ENCODE data around the gene PNLIPRP2. TPM values are rescaled to one million over a fixed set of nuclear protein-coding genes. Genes with fewer than 3 reads are reported as not detected.
A peak's percentile ranks its signal among the peaks of the same experiment; 100 is the strongest.

The PNLIPRP2 gene
- total RNA-seq, 2 donors from 2014 or later: not detected

- DNase-seq (ENCODE audit: low spot score) (no peak), ATAC-seq (no peak)
- no peak overlapping the region for H3K4me3 Mint-ChIP-seq
- H3K27me3 Mint-ChIP-seq: peaks cover 0 to 16% of the 10 kb centered on the region in 2 donors
- no peaks in the 10 kb centered on the region for H3K36me3 Mint-ChIP-seq
- H3K9me3 Mint-ChIP-seq: peaks cover 7% of the 10 kb centered on the region
- H3K4me1 Mint-ChIP-seq (ENCODE audit: low read depth in 2 of 2): no peaks in the 10 kb centered on the region
- H3K27ac Mint-ChIP-seq: no peak overlapping the region
Measured at GRCh38 chr10:116653885-116654284, 33.1 kb downstream of the PNLIPRP2 start.

GRCh38 chr10:116654816-116655215 is 34.1 kb downstream of the PNLIPRP2 start:
- Mint-ChIP-seq H3K36me3 (no peaks in the 10 kb centered on the region), H3K9me3 (peaks cover 4% of the 10 kb centered on the region), H3K4me3 (no peak overlapping the region), H3K27me3 (peaks cover 0 to 16% of the 10 kb centered on the region in 2 donors), H3K4me1 (ENCODE audit: low read depth in 2 of 2) (no peaks in the 10 kb centered on the region), H3K27ac (no peak overlapping the region)
- DNase-seq (ENCODE audit: low spot score): no peak
- ATAC-seq: no peak

- Mint-ChIP-seq H3K9me3 (peaks cover 4% of the 10 kb centered on the region), H3K4me1 (ENCODE audit: low read depth in 2 of 2) (no peaks in the 10 kb centered on the region), H3K27ac (no peak overlapping the region), H3K27me3 (peaks cover 0 to 16% of the 10 kb centered on the region in 2 donors), H3K36me3 (no peaks in the 10 kb centered on the region), H3K4me3 (no peak overlapping the region)
- DNase-seq (ENCODE audit: low spot score) (no peak), ATAC-seq (no peak)
Measured at GRCh38 chr10:116655568-116655967, 34.8 kb downstream of the PNLIPRP2 start.

GRCh38 chr10:116656044-116656443 is 35.3 kb downstream of the PNLIPRP2 start:
- no peak overlapping the region for H3K4me3 Mint-ChIP-seq
- H3K36me3 Mint-ChIP-seq: no peaks in the 10 kb centered on the region
- no peaks in the 10 kb centered on the region for H3K4me1 Mint-ChIP-seq (ENCODE audit: low read depth in 2 of 2)
- no peak overlapping the region for H3K27ac Mint-ChIP-seq
- no peak for ATAC-seq
- H3K9me3 Mint-ChIP-seq: peaks cover 4% of the 10 kb centered on the region
- no peak for DNase-seq (ENCODE audit: low spot score)
- H3K27me3 Mint-ChIP-seq: peaks cover 0 to 16% of the 10 kb centered on the region in 2 donors

GRCh38 chr10:116657863-116658551 is 37.3 kb downstream of the PNLIPRP2 start:
- DNase-seq (ENCODE audit: low spot score): no peak
- no peak overlapping the region for H3K27ac Mint-ChIP-seq
- peaks cover 0 to 16% of the 10 kb centered on the region in 2 donors for H3K27me3 Mint-ChIP-seq
- no peak overlapping the region for H3K4me3 Mint-ChIP-seq
- H3K9me3 Mint-ChIP-seq: no peaks in the 10 kb centered on the region
- ATAC-seq: no peak
- H3K4me1 Mint-ChIP-seq (ENCODE audit: low read depth in 2 of 2): no peaks in the 10 kb centered on the region
- H3K36me3 Mint-ChIP-seq: no peaks in the 10 kb centered on the region

- Mint-ChIP-seq H3K27ac (no peak overlapping the region), H3K4me3 (no peak overlapping the region), H3K4me1 (ENCODE audit: low read depth in 2 of 2) (no peaks in the 10 kb centered on the region), H3K27me3 (peaks cover 0 to 10% of the 10 kb centered on the region in 2 donors), H3K36me3 (no peaks in the 10 kb centered on the region), H3K9me3 (no peaks in the 10 kb centered on the region)
- ATAC-seq (no peak), DNase-seq (ENCODE audit: low spot score) (no peak)
Measured at GRCh38 chr10:116659049-116659670, 38.4 kb downstream of the PNLIPRP2 start.

- ATAC-seq (no peak), DNase-seq (ENCODE audit: low spot score) (no peak)
- no peak overlapping the region for H3K4me3 Mint-ChIP-seq
- H3K4me1 Mint-ChIP-seq (ENCODE audit: low read depth in 2 of 2): no peaks in the 10 kb centered on the region
- H3K9me3 Mint-ChIP-seq: no peaks in the 10 kb centered on the region
- H3K27me3 Mint-ChIP-seq: peaks cover 0 to under 1% of the 10 kb centered on the region in 2 donors
- no peaks in the 10 kb centered on the region for H3K36me3 Mint-ChIP-seq
- H3K27ac Mint-ChIP-seq: no peak overlapping the region
Measured at GRCh38 chr10:116660860-116661259, 40.1 kb downstream of the PNLIPRP2 start.

GRCh38 chr10:116663342-116663741 is 42.6 kb downstream of the PNLIPRP2 start:
- no peak for DNase-seq (ENCODE audit: low spot score)
- Mint-ChIP-seq H3K4me3 (no peak overlapping the region), H3K4me1 (ENCODE audit: low read depth in 2 of 2) (no peaks in the 10 kb centered on the region), H3K27ac (no peak overlapping the region), H3K9me3 (no peaks in the 10 kb centered on the region), H3K36me3 (no peaks in the 10 kb centered on the region), H3K27me3 (no peaks in the 10 kb centered on the region)
- ATAC-seq: no peak

GRCh38 chr10:116664631-116665030 is 43.9 kb downstream of the PNLIPRP2 start:
- H3K27me3 Mint-ChIP-seq: no peaks in the 10 kb centered on the region

GRCh38 chr10:116665541-116666125 is 44.9 kb downstream of the PNLIPRP2 start:
- Mint-ChIP-seq H3K9me3 (no peaks in the 10 kb centered on the region), H3K27me3 (peaks cover 0 to 3% of the 10 kb centered on the region in 2 donors), H3K4me1 (ENCODE audit: low read depth in 2 of 2) (no peaks in the 10 kb centered on the region), H3K27ac (no peak overlapping the region), H3K4me3 (no peak overlapping the region), H3K36me3 (no peaks in the 10 kb centered on the region)
- no peak for ATAC-seq
- no peak for DNase-seq (ENCODE audit: low spot score)

More at GRCh38 chr10:116664631-116665030, 43.9 kb downstream of the PNLIPRP2 start:
- Mint-ChIP-seq H3K4me3 (no peak overlapping the region), H3K36me3 (no peaks in the 10 kb centered on the region), H3K9me3 (no peaks in the 10 kb centered on the region), H3K27ac (no peak overlapping the region), H3K4me1 (ENCODE audit: low read depth in 2 of 2) (no peaks in the 10 kb centered on the region)
- DNase-seq (ENCODE audit: low spot score) (no peak), ATAC-seq (no peak)

GRCh38 chr10:116667484-116667883 is 46.7 kb downstream of the PNLIPRP2 start:
- H3K9me3 Mint-ChIP-seq: no peaks in the 10 kb centered on the region
- ATAC-seq (peak in 1 of 2 donors; percentile 12), DNase-seq (ENCODE audit: low spot score) (no peak)
- peaks cover 0 to 7% of the 10 kb centered on the region in 2 donors for H3K27me3 Mint-ChIP-seq
- H3K36me3 Mint-ChIP-seq: no peaks in the 10 kb centered on the region
- H3K27ac Mint-ChIP-seq: no peak overlapping the region
- no peaks in the 10 kb centered on the region for H3K4me1 Mint-ChIP-seq (ENCODE audit: low read depth in 2 of 2)
- H3K4me3 Mint-ChIP-seq: no peak overlapping the region

- no peaks in the 10 kb centered on the region for H3K4me1 Mint-ChIP-seq (ENCODE audit: low read depth in 2 of 2)
- no peak overlapping the region for H3K27ac Mint-ChIP-seq
- H3K4me3 Mint-ChIP-seq: no peak overlapping the region
- no peaks in the 10 kb centered on the region for H3K36me3 Mint-ChIP-seq
- ATAC-seq: no peak
- H3K9me3 Mint-ChIP-seq: no peaks in the 10 kb centered on the region
- no peak for DNase-seq (ENCODE audit: low spot score)
- peaks cover 0 to 7% of the 10 kb centered on the region in 2 donors for H3K27me3 Mint-ChIP-seq
Measured at GRCh38 chr10:116668018-116668417, 47.3 kb downstream of the PNLIPRP2 start.

- DNase-seq (ENCODE audit: low spot score): no peak
- Mint-ChIP-seq H3K27me3 (peaks cover 0 to 7% of the 10 kb centered on the region in 2 donors), H3K36me3 (no peaks in the 10 kb centered on the region), H3K9me3 (no peaks in the 10 kb centered on the region), H3K4me1 (ENCODE audit: low read depth in 2 of 2) (no peaks in the 10 kb centered on the region), H3K27ac (no peak overlapping the region), H3K4me3 (no peak overlapping the region)
- no peak for ATAC-seq
Measured at GRCh38 chr10:116668446-116668845, 47.7 kb downstream of the PNLIPRP2 start.

GRCh38 chr10:116669080-116669479 is 48.3 kb downstream of the PNLIPRP2 start:
- peaks cover 0 to 7% of the 10 kb centered on the region in 2 donors for H3K27me3 Mint-ChIP-seq
- no peak for DNase-seq (ENCODE audit: low spot score)
- H3K4me1 Mint-ChIP-seq (ENCODE audit: low read depth in 2 of 2): no peaks in the 10 kb centered on the region
- no peaks in the 10 kb centered on the region for H3K36me3 Mint-ChIP-seq
- no peaks in the 10 kb centered on the region for H3K9me3 Mint-ChIP-seq
- H3K27ac Mint-ChIP-seq: no peak overlapping the region
- ATAC-seq: no peak
- no peak overlapping the region for H3K4me3 Mint-ChIP-seq
